Uterus (tissue), 2 donors: Measurements from ENCODE around the gene DDX51.

Experiments used
- POLR2A ChIP-seq, 2 donors: fragments of 450-650 bp; IDR thresholded peaks; one replicate each; pipeline ENCODE4 v1.6.1; 2016; ENCODE audit warnings: antibody characterized with exemption in 2 of 2, mild to moderate bottlenecking in 1 of 2, moderate library complexity in 1 of 2
- TF ChIP-seq, protein P1 (sequence below), 4 experiments: fragments of 200-600 bp in 2 of 4; fragments of 450-650 bp in 2 of 4; sonication (generic) in 2 of 4; IDR thresholded peaks; one replicate each; pipeline ENCODE4 v1.5.1; 2016 to 2019; ENCODE audit warnings: antibody characterized with exemption in 4 of 4, mild to moderate bottlenecking in 2 of 4, moderate library complexity in 1 of 4

DNA sequence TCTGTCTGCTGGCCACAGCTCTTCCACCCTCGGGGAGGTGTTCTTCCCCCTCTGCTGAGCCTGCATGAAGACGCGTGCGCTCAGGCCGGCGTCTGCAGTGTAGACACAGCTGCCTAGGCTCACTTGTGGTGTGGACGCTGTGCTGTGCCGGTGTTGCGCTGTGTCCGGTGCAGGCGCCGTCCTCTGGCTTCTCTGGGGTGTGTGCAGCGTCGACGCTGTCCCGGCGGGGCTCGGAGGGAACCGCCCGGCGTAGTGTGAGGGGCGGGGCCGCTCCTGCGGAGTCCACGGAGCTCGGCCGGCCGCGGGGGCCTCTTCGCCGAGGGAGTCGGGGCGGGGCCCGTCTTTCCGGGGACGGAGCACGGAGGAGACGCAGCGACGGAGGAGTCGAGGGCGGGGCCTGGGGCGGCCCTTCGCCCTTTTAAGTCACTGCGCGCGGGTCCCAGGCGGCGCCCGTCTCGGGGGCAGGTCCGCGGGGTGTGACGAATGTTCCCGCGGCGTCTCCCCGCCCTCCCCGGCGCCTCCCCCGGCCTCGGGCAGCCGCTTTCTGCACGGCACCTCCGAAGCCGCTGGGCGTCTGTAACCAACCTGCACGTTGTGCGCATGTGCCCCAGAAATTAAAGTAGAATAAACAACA is 45.4 kb upstream of the DDX51 start:
- TF ChIP-seq, protein P1, sequence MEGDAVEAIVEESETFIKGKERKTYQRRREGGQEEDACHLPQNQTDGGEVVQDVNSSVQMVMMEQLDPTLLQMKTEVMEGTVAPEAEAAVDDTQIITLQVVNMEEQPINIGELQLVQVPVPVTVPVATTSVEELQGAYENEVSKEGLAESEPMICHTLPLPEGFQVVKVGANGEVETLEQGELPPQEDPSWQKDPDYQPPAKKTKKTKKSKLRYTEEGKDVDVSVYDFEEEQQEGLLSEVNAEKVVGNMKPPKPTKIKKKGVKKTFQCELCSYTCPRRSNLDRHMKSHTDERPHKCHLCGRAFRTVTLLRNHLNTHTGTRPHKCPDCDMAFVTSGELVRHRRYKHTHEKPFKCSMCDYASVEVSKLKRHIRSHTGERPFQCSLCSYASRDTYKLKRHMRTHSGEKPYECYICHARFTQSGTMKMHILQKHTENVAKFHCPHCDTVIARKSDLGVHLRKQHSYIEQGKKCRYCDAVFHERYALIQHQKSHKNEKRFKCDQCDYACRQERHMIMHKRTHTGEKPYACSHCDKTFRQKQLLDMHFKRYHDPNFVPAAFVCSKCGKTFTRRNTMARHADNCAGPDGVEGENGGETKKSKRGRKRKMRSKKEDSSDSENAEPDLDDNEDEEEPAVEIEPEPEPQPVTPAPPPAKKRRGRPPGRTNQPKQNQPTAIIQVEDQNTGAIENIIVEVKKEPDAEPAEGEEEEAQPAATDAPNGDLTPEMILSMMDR (IDR thresholded peaks at IDR 0.05): peak in 1 of 4 experiments; percentile 5
- TF ChIP-seq POLR2A (IDR thresholded peaks at IDR 0.05): peak; percentile 37 to 52
